ENCODE data around the gene DAW1.

Gene DAW1

DNA sequence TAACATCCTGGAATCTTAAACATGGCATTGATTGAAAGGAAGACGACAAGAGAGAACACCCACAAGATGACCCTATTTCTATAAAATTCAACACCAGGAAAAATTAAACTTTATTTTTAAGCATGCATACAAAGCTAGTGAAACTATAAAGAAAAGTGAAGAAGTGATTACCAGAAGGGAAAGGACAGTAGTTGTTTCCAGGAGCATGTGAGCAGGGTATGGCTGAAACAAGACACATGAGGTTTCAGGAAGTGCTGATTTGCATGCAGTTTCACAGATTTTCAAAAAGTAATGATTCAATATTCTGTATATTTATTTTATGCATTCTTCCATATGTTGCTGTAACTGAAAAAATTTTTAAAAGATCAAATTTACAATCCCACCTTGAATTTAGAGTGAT is 24.6 kb upstream of the DAW1 start:
- ChIA-PET POLR2A (no interaction called here), CTCF (no interaction called here)
- no peak for DNase-seq (ENCODE audit: extremely low spot score)
- TF ChIP-seq ARNT (IDR thresholded peaks at IDR 0.05) (no peak), TARDBP (IDR thresholded peaks at IDR 0.05) (no peak)

DNA sequence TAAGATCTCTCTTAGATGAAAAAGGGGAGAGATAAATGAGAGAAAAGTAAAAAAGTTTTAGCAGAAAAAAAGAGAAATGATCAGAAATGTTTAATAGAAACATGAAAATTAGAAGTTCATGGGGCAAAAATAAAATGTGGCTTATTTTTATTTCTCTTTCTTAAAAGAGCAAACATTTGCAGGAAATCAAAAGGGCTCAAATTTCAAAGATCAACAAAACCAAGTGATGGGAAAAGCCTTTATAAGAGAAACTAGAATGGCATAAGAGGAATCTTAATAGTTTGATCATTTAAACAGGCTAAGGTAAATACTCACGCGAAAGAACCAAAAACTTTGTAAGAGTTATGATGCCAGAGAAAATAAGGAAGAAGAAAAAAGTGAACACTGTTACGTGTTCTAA is 23.3 kb upstream of the DAW1 start:
- CTCF ChIA-PET = no interaction called here
- no peak for TF ChIP-seq ARNT (IDR thresholded peaks at IDR 0.05)
- no peak for TF ChIP-seq FOXA1 (IDR thresholded peaks at IDR 0.05)
- no peak for TF ChIP-seq FOXK2 (IDR thresholded peaks at IDR 0.05)
- no peak for TF ChIP-seq BHLHE40 (IDR thresholded peaks at IDR 0.05; ENCODE audit: borderline replicate concordance)
- TF ChIP-seq CTBP1 (IDR thresholded peaks at IDR 0.05; ENCODE audit: borderline replicate concordance) = no peak
- TF ChIP-seq HDGF (IDR thresholded peaks at IDR 0.05; ENCODE audit: borderline replicate concordance) = no peak
- no peak for TF ChIP-seq SP1 (IDR thresholded peaks at IDR 0.05)
- TF ChIP-seq FOXM1 (IDR thresholded peaks at IDR 0.05; ENCODE audit: borderline replicate concordance) = no peak
- no peak for TF ChIP-seq SUZ12 (IDR thresholded peaks at IDR 0.05)
- TF ChIP-seq ELF4 (IDR thresholded peaks at IDR 0.05) = no peak
- no peak for TF ChIP-seq L3MBTL2 (conservative IDR thresholded peaks at IDR 0.05)
- POLR2A ChIA-PET = no interaction called here
- no peak for DNase-seq (ENCODE audit: extremely low spot score)

DNA sequence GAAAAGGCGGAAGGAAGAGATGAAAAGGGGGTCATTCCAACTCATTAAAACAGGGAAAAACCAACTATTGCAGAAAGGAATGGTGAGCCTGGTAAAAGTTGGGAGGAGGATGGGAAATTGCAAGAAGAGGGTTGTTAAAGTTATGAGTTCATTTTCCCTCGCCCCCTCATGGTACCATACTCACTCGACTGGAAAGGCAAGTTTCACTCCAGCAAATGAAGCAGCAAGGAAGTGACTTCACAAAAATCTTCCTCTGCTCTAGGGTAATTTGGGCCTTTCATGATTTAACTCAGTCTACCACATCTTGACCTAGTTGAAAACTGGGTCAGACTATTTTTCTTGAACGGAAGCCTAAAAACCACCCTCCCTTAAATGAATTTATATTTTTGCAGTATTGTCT is 22.8 kb upstream of the DAW1 start:
- TF ChIP-seq CTBP1 (IDR thresholded peaks at IDR 0.05; ENCODE audit: borderline replicate concordance) (no peak), LEF1 (IDR thresholded peaks at IDR 0.05; ENCODE audit: borderline replicate concordance) (no peak), FOXM1 (IDR thresholded peaks at IDR 0.05; ENCODE audit: borderline replicate concordance) (no peak), TARDBP (IDR thresholded peaks at IDR 0.05) (no peak), HDGF (IDR thresholded peaks at IDR 0.05; ENCODE audit: borderline replicate concordance) (no peak)
- no peak for DNase-seq (ENCODE audit: extremely low spot score)
- ChIA-PET POLR2A (no interaction called here), CTCF (no interaction called here)

DNA sequence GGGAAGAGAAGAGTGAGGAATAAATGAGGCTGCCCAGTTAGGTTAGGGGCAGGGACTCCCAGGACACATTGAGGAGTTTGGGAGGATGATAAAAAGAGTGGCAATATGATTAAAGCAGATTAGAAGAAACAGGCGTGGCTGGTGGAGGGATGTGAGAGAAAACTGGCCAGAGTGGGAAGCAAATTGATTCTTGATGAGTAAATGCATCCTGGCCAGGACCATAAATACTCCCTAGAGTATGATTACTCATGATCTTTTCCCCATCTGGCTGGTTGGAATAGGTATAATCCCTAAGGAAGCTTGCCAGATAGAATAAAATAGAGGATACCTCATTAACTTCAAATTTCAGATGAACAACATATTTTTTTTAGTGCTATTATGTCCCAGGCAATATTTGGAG is 21.5 kb upstream of the DAW1 start:
- ChIA-PET CTCF (no interaction called here), POLR2A (no interaction called here)
- DNase-seq (ENCODE audit: extremely low spot score) = no peak
- TF ChIP-seq ELF4 (IDR thresholded peaks at IDR 0.05) (no peak), TARDBP (IDR thresholded peaks at IDR 0.05) (no peak), LEF1 (IDR thresholded peaks at IDR 0.05; ENCODE audit: borderline replicate concordance) (no peak), NFRKB (IDR thresholded peaks at IDR 0.05) (no peak), FOXK2 (IDR thresholded peaks at IDR 0.05) (no peak), FOXA1 (IDR thresholded peaks at IDR 0.05) (no peak), BHLHE40 (IDR thresholded peaks at IDR 0.05; ENCODE audit: borderline replicate concordance) (no peak), SP1 (IDR thresholded peaks at IDR 0.05) (no peak)
- TF ChIP-seq, protein P1, sequence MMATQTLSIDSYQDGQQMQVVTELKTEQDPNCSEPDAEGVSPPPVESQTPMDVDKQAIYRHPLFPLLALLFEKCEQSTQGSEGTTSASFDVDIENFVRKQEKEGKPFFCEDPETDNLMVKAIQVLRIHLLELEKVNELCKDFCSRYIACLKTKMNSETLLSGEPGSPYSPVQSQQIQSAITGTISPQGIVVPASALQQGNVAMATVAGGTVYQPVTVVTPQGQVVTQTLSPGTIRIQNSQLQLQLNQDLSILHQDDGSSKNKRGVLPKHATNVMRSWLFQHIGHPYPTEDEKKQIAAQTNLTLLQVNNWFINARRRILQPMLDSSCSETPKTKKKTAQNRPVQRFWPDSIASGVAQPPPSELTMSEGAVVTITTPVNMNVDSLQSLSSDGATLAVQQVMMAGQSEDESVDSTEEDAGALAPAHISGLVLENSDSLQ (IDR thresholded peaks at IDR 0.05) = no peak

DNA sequence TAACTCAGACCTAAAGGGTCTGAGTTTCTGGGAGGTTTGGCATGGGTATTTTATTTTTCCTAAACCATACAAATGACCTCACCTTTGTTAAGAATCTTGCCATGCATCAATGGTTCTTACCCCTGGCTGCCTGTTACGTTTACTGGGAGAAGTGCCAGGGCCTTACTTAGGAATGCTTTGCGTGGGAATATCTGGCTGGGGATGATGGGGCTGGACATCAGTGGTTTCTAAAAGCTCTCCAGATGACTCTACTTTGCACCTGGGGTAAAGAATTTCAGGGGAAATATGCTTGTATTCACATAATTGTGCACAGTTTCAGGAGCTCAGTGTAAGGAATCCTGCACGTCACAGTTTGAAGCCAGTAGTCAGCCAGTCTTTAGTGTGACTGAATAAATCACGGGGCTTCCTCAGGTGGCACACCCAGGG is 18.2 kb upstream of the DAW1 start:
- POLR2A ChIA-PET = no interaction called here
- TF ChIP-seq L3MBTL2 (conservative IDR thresholded peaks at IDR 0.05) (no peak), FOXK2 (IDR thresholded peaks at IDR 0.05) (no peak), FOXM1 (IDR thresholded peaks at IDR 0.05; ENCODE audit: borderline replicate concordance) (no peak), BHLHE40 (IDR thresholded peaks at IDR 0.05; ENCODE audit: borderline replicate concordance) (no peak), CTBP1 (IDR thresholded peaks at IDR 0.05; ENCODE audit: borderline replicate concordance) (no peak), HDGF (IDR thresholded peaks at IDR 0.05; ENCODE audit: borderline replicate concordance) (no peak), FOXA1 (IDR thresholded peaks at IDR 0.05) (no peak), SP1 (IDR thresholded peaks at IDR 0.05) (no peak), NFRKB (IDR thresholded peaks at IDR 0.05) (no peak), TARDBP (IDR thresholded peaks at IDR 0.05) (no peak), ELF4 (IDR thresholded peaks at IDR 0.05) (no peak), LEF1 (IDR thresholded peaks at IDR 0.05; ENCODE audit: borderline replicate concordance) (no peak), ZNF384 (IDR thresholded peaks at IDR 0.05) (no peak), ARNT (IDR thresholded peaks at IDR 0.05) (no peak), SUZ12 (IDR thresholded peaks at IDR 0.05) (no peak)
- TF ChIP-seq, protein P1 (IDR thresholded peaks at IDR 0.05) = no peak

DNA sequence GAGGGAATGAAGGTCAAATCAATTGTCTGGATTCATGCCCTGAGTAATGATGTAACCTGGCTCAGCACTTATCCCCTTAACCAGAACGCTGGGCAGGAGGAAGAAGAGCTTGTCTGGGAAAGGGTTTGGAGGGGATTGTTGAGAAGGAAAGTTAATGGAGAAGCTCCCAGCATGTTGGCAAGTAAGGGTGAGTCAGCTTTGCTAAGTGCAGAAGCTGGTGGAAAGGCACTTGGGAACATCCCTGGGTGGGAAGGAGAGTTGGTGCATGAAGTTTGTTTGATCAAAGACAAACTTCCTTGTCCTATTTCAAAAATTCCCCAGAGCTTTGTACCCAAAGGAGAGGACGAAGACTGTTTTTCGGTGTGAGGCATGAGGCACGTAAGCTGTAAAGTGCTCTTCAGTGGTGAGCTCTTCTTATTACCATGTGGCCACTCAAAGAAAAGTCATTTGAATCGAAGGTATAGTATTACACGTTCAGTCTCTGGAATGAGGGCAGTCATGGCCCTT is 17.6 kb upstream of the DAW1 start:
- ChIA-PET POLR2A (no interaction called here), CTCF (interaction anchor here (0.7 kb wide), 1 partner anchor 9 kb away, joined by 6 read pairs; no protein-coding TSS in a partner anchor)
- no peak for DNase-seq (ENCODE audit: extremely low spot score)
- no peak for TF ChIP-seq BHLHE40 (IDR thresholded peaks at IDR 0.05; ENCODE audit: borderline replicate concordance)
- TF ChIP-seq ARNT (IDR thresholded peaks at IDR 0.05) = no peak
- TF ChIP-seq HDGF (IDR thresholded peaks at IDR 0.05; ENCODE audit: borderline replicate concordance) = no peak
- no peak for TF ChIP-seq FOXK2 (IDR thresholded peaks at IDR 0.05)
- TF ChIP-seq, protein P1 (IDR thresholded peaks at IDR 0.05) = no peak
- no peak for TF ChIP-seq SUZ12 (IDR thresholded peaks at IDR 0.05)
- no peak for TF ChIP-seq FOXA1 (IDR thresholded peaks at IDR 0.05)
- TF ChIP-seq LEF1 (IDR thresholded peaks at IDR 0.05; ENCODE audit: borderline replicate concordance) = no peak
- TF ChIP-seq CTBP1 (IDR thresholded peaks at IDR 0.05; ENCODE audit: borderline replicate concordance) = no peak
- TF ChIP-seq SP1 (IDR thresholded peaks at IDR 0.05) = no peak
- no peak for TF ChIP-seq ELF4 (IDR thresholded peaks at IDR 0.05)
- no peak for TF ChIP-seq L3MBTL2 (conservative IDR thresholded peaks at IDR 0.05)

More for the DNA sequence above, 18.2 kb upstream of the DAW1 start:
- CTCF ChIA-PET = interaction anchor here (0.7 kb wide), 1 partner anchor 9 kb away, joined by 6 read pairs; no protein-coding TSS in a partner anchor
- no peak for DNase-seq (ENCODE audit: extremely low spot score)

DNA sequence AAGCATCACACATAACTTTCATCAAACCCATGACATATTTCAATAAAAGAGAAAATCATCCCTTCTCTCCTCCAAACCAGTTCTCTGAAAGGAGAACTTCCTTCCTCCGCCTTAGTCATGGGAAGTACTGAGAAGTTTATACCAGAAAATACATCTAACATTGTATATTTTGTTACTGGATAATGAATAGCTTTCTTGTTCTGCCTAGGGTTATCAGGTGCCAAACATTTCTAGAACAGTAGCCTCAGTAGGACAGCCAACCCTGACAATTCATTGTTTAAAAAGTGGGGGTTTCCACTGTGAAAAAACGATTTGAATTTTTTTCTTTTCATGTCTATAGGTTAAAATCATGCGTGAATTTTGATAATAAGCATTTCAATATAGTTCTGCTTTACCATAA is 16.0 kb upstream of the DAW1 start:
- no peak for TF ChIP-seq ZNF384 (IDR thresholded peaks at IDR 0.05)
- no peak for TF ChIP-seq NFRKB (IDR thresholded peaks at IDR 0.05)
- TF ChIP-seq, protein P1 (IDR thresholded peaks at IDR 0.05) = no peak
- TF ChIP-seq LEF1 (IDR thresholded peaks at IDR 0.05; ENCODE audit: borderline replicate concordance) = no peak
- no peak for TF ChIP-seq TARDBP (IDR thresholded peaks at IDR 0.05)
- no peak for TF ChIP-seq FOXK2 (IDR thresholded peaks at IDR 0.05)
- no peak for TF ChIP-seq FOXA1 (IDR thresholded peaks at IDR 0.05)
- no peak for TF ChIP-seq FOXM1 (IDR thresholded peaks at IDR 0.05; ENCODE audit: borderline replicate concordance)
- no peak for TF ChIP-seq ARNT (IDR thresholded peaks at IDR 0.05)
- no peak for TF ChIP-seq ELF4 (IDR thresholded peaks at IDR 0.05)
- no peak for TF ChIP-seq CTBP1 (IDR thresholded peaks at IDR 0.05; ENCODE audit: borderline replicate concordance)
- no peak for TF ChIP-seq L3MBTL2 (conservative IDR thresholded peaks at IDR 0.05)
- TF ChIP-seq HDGF (IDR thresholded peaks at IDR 0.05; ENCODE audit: borderline replicate concordance) = no peak
- TF ChIP-seq SP1 (IDR thresholded peaks at IDR 0.05) = no peak
- no peak for TF ChIP-seq SUZ12 (IDR thresholded peaks at IDR 0.05)
- no peak for TF ChIP-seq BHLHE40 (IDR thresholded peaks at IDR 0.05; ENCODE audit: borderline replicate concordance)
- POLR2A ChIA-PET = no interaction called here
- DNase-seq (ENCODE audit: extremely low spot score) = no peak
- CTCF ChIA-PET = no interaction called here

Measured in HEK293T (cell line).